Activated CD4-positive, alpha-beta T cell treated with anti-CD3 and anti-CD28 coated beads for 4 hours (primary cell): Measurements from ENCODE around the gene KRT5.
"Not testable (repeated sequence)": the region's sequence is repeated elsewhere in the genome, so short reads cannot be mapped to it uniquely, and the experiment has no call there.

ENCODE experiments used
- DNase-seq, 2 donors: peaks; one replicate each; pipeline ENCODE4 v3.0.0-alpha.2; 2020

KRT5 gene

GRCh38 chr12:52493172-52493571 is 27.0 kb downstream of the KRT5 start, which contains the start of gene KRT6A:
KRT6A (minus strand) TSS chr12:52493257; CDS start chr12:52493188, 69 bp downstream.
- no peak for DNase-seq

GRCh38 chr12:52492405-52492804 is 27.8 kb downstream of the KRT5 start:
- not testable (repeated sequence) for DNase-seq

GRCh38 chr12:52491495-52491894 is 28.7 kb downstream of the KRT5 start:
- DNase-seq: not testable (repeated sequence)

- DNase-seq: no peak
These were observed 31.5 kb downstream of the KRT5 start for GRCh38 chr12:52488736-52489135.

GRCh38 chr12:52487744-52488443 is 32.3 kb downstream of the KRT5 start:
- not testable (repeated sequence) for DNase-seq

GRCh38 chr12:52487211-52487610 is 33.0 kb downstream of the KRT5 start:
- DNase-seq: no peak

- no peak for DNase-seq
These were observed 33.8 kb downstream of the KRT5 start for GRCh38 chr12:52486166-52487105.

GRCh38 chr12:52480073-52480472 is 40.1 kb downstream of the KRT5 start:
- DNase-seq: no peak

- no peak for DNase-seq
These were observed 42.5 kb downstream of the KRT5 start for GRCh38 chr12:52477651-52478050.

- no peak for DNase-seq
These were observed 46.0 kb downstream of the KRT5 start for GRCh38 chr12:52474212-52474611.

GRCh38 chr12:52473768-52474167 is 46.4 kb downstream of the KRT5 start, which contains the start of gene KRT6C:
KRT6C (minus strand) TSS chr12:52473805; CDS start chr12:52473737, 68 bp downstream.
- no peak for DNase-seq

GRCh38 chr12:52469853-52470252 is 50.3 kb downstream of the KRT5 start:
- no peak for DNase-seq

- DNase-seq: no peak
These were observed 55.3 kb downstream of the KRT5 start for GRCh38 chr12:52464897-52465296.
